Bronchus fibroblast of lung (primary cell): ENCODE measurements around the gene EXOC6B. TPM values are rescaled to one million over a fixed set of nuclear protein-coding genes. Genes with fewer than 3 reads are reported as not detected.

ENCODE experiments used
- total RNA-seq: library from RNA; depleted of rRNA; stranded (reverse); fragments of >200 nt; gene quantifications from 2 replicates; pipeline ENCODE4 v1.2.3, GENCODE V29; 2015

EXOC6B gene
- 8.8 and 11.8 TPM in 2 replicates for total RNA-seq

DNA sequence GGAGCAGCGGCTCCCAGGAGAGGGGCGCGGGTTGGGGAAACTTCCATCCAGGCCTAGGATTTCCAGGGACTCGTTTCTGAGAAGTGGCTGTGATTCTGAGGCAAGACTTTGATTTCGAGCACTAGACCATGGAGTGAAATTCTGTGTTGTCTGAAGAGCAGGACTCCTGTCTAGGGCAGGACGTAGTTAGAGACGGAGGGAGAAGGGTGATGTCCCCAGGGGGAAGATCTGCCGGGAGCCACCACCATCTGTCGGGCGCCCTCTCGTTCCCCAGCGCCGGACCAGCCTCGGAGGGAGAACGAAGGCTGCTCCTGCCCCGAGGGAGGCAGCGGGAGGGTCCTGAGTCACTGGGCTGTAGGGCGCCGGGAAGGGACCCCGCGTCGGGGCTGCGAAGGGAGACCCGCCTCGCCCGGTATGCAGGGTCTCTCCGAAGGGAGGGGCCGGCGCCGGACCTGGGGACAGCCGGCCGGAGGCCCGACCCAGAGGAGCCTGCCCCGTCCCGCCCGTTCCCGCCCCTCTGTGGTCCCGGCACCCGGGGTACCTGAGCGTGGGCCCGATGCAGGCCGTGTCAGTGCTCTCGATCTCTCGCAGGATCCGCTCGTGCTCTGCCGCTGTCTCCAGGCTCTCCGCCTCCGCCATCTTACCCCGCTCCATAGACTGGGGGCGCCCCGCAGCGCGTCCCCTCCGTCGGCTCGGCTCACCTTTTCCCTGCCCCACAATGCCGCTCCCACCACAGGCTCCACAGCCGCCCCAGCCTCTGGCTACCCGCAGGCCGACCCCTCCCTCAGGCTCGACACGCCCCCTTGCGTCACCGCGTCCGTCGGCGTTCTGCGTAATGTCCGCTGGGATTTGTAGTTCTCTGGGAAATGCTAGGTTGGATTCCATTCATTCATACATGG is at the start of gene EXOC6B:
Gene EXOC6B, minus strand, starts transcription at position 777 of the 899 bp plus-strand sequence.

DNA sequence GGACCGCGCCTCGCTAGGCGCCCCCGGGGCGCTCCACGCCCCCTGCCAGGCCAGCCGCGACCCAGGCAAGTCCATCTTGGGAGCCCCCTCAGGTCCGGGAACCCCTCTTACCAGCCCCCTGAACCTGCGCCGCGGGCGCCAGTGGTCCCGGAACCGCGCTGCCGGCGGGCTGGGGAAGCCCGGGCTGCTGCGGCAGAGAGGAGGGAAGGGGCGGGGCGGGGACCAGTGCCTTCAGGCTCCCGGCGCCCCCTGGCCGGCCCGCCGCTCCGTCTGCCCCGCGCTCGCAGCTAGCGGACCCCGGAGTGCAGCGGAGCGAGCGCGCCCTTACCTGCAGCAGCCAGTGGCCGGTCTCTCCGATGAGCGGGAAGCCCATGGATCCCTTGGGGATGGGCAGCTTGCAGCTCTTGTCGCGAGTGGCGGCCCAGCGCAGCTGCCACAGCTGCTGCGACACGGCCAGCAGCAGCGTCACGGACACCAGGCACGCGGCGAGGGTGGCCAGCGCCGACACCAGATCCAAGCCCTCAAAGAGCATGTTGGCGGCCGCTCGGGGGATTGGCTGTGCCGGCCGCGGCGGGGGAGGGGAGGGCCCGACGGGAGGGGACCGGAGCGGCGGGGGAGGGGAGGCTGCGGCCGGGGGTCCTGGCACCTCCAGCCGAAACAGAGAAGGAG is 678.4 kb downstream of the EXOC6B start, which contains the start of gene CYP26B1:
Gene CYP26B1, minus strand, starts transcription at position 560 of the 669 bp plus-strand sequence. Its CDS starts 28 bp downstream, at position 532.

Other genes with a start within 250 kb of the EXOC6B start
- 11.0 and 12.8 TPM in 2 replicates for gene SPR, start 61.4 kb upstream of the EXOC6B start, total RNA-seq
- gene EMX1, start 91.5 kb upstream of the EXOC6B start, total RNA-seq: not detected in 2 replicates
- 6.9 and 8.5 TPM in 2 replicates for gene SFXN5, start 245.7 kb upstream of the EXOC6B start, total RNA-seq